ENCODE data around the gene PHGDH.

DNA sequence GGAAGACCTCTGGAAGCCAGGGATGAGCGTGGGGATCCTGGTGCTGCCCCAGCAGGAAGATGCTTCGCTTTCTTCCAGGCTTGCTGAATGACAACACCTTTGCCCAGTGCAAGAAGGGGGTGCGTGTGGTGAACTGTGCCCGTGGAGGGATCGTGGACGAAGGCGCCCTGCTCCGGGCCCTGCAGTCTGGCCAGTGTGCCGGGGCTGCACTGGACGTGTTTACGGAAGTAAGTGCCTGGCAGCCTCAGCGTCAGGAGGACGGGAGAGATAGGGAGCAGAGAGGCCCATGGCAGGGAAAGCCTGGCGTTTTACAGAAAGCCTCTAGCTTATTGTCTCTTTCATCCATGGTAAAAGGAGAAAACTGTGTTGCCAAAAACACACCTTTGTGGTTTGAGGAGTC, 23.5 kb downstream of the PHGDH start:
- TF ChIP-seq POLR2A (IDR thresholded peaks at IDR 0.05; ENCODE audit: low read depth, low read length) (no peak), POU2F2 (IDR thresholded peaks at IDR 0.05; ENCODE audit: low read depth, low read length) (no peak), POLR2AphosphoS5 (IDR thresholded peaks at IDR 0.05; ENCODE audit: low read depth, low read length) (no peak), TAF1 (IDR thresholded peaks at IDR 0.05; ENCODE audit: low read depth, low read length) (no peak)
